Measurements from ENCODE around the gene RNF152.

RNF152 gene, protein sequence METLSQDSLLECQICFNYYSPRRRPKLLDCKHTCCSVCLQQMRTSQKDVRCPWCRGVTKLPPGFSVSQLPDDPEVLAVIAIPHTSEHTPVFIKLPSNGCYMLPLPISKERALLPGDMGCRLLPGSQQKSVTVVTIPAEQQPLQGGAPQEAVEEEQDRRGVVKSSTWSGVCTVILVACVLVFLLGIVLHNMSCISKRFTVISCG

DNA sequence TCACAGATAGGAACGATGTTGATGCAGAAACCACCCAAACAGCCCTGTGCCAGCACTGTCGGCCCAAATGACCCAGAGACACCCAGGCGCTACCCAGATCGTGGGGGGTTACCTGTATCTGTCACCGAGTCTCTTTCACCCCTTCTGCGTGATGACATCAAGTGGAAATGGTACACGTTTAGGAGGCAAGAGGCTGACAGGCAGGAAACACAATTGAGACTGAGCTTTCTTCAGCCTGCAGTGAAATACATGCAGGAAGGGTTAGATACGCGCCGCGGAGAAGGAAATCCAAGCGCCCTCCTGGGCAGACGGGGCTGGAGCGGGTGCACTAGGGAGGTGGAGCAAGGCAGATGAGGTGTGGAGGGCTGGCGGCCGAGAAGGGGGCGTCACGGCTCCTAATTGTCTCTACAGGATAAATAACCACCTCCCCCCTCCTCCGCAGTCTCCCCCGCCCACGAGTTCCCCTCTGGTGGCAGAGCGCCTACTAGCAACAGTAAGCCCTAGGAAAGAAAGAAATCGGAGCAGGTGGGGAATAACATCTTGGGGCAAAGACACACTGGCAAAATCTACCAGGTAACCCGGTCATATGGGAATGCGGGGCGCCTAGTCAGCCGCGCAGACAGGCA is at the start of gene RNF152:
Gene RNF152 (minus strand): TSS at position 325 of the 626 bp plus-strand sequence. CDS start 76,544 bp downstream, outside the sequence.
- FAIRE-seq = no peak
- no peak for TF ChIP-seq POLR2A (IDR thresholded peaks at IDR 0.05; ENCODE audit: low read depth, low read length)
- no peak for DNase-seq (ENCODE audit: insufficient read length, low spot score)

DNA sequence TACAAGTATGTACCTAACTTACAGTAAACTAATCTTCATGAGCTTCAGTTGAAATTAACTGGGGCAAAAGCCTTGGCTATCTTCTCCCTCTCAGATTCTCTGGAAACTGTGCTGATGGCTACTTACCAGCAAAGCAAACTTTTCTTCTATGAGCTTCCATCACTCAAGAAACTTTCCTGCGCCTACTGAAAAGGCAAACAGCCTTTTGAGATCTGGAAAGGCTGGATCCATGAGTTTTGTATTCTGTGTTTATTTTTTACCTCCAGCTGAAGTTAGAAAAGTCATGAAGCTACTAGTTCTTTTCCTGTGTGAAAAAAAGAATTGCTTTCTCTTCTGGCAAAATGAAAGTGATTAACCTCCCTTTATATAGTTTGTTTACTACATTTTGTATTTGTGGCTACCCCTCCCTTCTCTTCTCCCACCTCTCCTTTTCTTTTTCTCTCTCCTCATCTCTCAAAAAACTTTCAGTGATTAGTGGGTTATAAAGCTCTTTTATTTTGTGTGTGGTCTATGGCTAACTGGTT is 49.2 kb upstream of the RNF152 start:
- no peak for TF ChIP-seq POLR2A (IDR thresholded peaks at IDR 0.05; ENCODE audit: low read depth, low read length)
- DNase-seq (ENCODE audit: insufficient read length, low spot score) = no peak
- no peak for FAIRE-seq

DNA sequence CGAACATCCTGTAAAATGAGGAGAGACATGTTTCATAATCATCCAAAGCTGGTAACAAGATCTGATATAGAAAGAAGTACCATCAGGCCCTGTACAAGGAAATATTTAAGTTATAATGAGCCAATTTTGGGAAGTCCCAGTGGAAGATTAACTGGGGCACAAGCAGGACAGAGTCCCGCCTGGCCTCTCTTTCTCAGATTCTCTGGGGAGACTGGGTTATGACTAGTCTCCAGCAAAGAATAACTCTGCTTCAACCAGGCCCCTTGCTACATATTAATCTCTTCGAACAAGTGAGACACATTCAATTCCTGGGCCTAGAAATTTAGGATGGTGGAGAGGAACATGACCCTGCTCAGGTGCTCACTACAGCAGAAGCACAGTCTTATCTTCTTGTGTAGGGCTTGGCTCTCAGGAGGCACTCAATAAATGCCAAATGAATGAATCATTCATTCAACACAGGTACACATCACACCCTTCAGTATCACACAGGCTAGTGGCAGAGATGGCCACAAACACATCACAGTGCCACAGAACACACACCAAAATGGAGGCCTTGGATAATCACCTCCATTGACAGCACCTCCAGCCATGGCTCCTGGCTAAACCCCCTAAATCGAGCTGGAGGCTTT is 46.4 kb upstream of the RNF152 start:
- DNase-seq (ENCODE audit: insufficient read length, low spot score) (no peak), FAIRE-seq (no peak)
- TF ChIP-seq POLR2A (IDR thresholded peaks at IDR 0.05; ENCODE audit: low read depth, low read length) = no peak

DNA sequence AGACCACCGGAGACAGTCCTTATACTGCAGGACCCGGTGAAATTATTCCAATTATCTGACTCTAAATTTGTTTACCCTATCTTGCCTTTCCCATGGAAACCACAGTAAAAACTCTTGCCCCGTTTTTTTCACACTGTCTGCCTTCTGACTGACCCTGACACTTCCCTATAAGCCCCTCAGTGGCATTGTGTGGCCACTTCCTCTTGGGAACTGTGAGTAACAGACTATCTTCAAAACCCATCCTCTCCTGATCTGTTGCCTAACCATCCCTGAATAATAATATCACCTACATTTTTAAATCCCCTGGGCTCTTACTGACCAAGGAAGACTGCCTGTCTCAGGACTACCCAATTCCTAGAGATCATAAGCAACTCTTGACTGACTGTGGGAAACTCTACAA is 42.6 kb upstream of the RNF152 start:
- no peak for FAIRE-seq
- no peak for DNase-seq (ENCODE audit: insufficient read length, low spot score)
- no peak for TF ChIP-seq POLR2A (IDR thresholded peaks at IDR 0.05; ENCODE audit: low read depth, low read length)

DNA sequence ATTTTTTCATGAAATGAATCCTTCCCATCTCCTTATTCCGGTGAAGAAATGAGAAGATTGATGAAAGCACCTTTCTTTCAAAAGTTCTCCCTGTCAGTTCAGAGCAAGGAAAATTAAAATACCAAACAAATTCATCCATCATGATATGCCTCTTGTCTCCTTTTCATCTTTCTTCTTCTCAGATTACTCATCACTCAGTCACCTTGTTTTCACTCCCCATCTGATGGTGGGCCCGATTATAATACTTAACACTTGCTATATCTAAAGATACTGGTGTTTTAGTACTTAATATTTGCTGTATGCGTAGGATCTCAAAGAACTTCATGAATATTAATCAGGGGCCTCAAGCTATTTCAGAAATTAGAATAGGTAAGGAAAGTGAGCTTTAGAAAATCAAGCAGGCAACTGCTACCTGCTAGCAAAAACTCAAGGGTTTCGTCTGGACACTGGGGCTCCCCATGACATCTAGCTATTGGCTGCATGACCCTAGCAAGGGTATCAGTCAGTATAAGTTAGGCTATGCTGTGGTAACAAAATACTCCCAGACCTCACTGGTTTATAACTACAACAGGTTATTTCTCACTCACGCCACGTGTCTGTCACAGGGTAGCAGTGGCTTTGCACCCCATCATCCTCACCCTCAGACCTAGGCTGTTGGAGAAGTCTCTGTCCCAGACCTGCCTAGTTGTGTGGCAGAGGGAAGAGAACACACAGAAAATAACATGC is 39.0 kb upstream of the RNF152 start:
- DNase-seq (ENCODE audit: insufficient read length, low spot score) = no peak
- FAIRE-seq = no peak
- no peak for TF ChIP-seq POLR2A (IDR thresholded peaks at IDR 0.05; ENCODE audit: low read depth, low read length)

DNA sequence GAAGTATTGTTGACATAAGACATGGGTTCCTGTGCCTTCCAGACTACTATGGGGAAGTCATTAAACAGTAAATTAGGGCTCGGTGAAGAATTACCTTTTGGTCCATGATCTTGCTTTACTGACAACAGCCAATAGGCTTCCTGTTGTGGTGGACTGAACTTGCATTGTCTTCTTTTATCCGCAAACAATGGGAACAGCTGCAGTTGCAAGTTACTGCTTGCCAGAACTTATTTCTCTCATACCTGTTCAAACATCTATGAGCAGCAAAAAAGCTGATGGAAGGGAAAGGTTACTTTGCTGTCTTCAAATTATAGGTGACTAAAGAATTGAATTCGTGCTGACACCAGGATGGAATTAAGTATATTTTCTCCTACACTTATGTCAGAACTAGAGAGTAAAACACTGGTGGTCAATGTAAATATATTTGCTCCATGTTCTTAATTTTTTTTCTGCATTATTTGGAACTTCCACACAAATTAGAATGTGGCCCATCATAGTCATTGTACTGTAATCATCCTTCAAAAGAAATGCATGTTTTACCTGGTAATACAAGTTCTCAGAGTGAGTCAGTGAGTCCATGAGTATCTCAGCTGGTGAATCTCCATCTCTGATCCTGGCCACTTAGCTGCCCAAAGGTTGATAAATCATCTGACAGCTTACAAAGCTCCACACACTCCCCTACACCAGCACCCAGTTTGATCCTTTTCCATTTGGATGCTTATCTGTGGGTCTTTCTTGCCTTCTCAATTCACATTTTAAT is 37.3 kb upstream of the RNF152 start:
- DNase-seq (ENCODE audit: insufficient read length, low spot score) = no peak
- TF ChIP-seq POLR2A (IDR thresholded peaks at IDR 0.05; ENCODE audit: low read depth, low read length) = no peak
- FAIRE-seq = no peak

DNA sequence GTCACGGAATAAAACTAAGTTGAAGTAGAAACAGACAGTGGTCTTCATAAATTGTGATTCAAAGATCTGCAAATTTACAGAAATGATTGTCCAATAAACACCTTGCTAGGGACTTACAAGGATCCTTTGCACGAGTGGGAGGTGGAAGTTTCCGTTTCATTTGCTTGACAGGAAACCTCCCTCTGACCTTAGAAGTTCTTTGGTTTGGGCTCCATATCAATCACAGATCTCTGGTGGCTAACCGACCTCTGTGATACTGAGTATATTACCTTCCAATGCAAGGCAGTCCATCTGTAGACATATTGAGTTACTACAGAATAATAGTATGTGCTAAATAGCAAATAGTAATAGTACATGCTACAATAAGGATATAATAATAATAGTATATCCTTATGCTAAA is 33.7 kb upstream of the RNF152 start:
- no peak for TF ChIP-seq POLR2A (IDR thresholded peaks at IDR 0.05; ENCODE audit: low read depth, low read length)
- FAIRE-seq (no peak), DNase-seq (ENCODE audit: insufficient read length, low spot score) (no peak)

DNA sequence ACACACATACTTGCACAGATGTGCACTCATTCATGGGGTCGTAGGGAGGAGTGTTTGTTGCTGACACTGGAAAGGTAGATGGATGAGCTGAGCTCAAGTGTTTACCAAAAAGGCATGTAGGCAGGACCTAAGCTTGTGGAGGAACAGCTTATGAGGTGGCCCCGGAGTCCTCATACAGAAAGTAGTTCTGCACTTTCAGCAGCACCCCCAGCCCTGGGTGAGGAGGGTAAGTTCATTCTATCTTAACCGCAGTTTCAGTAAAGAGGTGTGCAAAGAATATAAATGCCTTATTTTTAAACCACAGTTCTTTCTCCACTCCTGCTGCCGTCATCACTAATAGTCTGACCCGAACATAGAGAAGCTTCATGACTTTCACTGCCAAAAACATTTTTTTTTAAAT is 31.7 kb upstream of the RNF152 start:
- DNase-seq (ENCODE audit: insufficient read length, low spot score) = no peak
- FAIRE-seq = no peak
- TF ChIP-seq POLR2A (IDR thresholded peaks at IDR 0.05; ENCODE audit: low read depth, low read length) = no peak

DNA sequence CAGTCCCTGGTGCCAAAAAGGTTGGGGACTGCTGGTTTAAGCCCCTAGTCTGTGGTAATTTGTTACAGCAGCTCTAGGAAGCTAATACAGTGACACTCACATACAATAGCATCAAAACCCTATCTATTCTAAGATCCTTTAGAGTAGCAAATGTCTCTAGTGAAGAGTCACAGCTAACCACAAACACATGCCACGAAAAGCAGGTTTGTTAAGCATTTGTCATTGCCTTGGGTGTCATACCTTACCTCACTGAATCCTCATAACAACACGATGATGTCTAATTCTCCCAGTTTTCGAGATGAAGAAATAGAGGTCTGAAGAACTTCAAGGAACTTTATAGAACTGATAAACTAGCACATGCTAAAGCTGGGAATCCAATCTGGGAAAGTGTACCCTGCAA is 29.6 kb upstream of the RNF152 start:
- no peak for FAIRE-seq
- no peak for DNase-seq (ENCODE audit: insufficient read length, low spot score)
- TF ChIP-seq POLR2A (IDR thresholded peaks at IDR 0.05; ENCODE audit: low read depth, low read length) = no peak

DNA sequence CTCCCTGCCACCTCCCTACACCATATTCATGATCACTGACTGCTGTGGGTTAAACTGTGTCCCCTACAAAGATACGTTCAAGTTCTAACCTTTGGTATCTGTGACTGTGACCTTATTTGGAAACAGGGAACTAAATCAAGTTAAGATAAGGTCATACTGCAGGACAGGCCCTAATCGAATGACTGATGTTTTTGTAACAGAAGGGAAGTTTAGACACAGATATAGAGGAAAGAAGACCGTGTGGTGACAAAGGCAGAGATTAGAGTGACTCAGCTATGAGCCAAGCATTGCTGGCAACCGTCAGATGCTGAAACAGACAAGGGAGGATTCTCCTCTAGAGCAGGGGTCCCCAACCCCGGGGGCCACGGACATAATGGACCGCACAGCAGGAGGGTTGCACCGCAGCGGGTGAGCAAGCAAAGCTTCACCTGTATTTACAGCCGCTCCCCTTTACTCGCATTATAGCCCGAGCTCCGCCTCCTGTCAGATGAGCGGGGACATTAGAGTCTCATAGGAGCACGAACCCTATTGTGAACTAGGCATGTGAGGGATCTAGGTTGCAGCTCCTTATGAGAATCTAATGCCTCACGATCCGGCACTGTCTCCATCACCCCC is 28.9 kb upstream of the RNF152 start:
- FAIRE-seq = no peak
- no peak for TF ChIP-seq POLR2A (IDR thresholded peaks at IDR 0.05; ENCODE audit: low read depth, low read length)

DNA sequence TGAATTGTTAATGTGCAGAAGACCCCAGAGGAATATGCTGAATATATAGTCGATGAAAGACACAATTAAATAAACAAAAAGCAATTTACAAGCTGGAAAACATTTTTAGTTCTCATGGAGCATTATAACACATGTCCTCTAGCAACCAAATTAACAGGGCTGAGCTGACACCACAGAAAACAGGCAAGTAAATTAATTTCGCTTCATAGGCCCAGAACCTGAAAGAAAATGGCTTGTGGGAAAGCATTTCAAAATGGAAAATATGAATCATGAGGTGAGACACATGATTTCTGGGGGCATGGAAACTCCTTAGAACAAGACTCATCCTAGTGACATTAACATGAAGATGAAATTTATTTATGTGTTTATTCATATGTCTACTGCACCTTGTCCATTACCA is 25.0 kb upstream of the RNF152 start:
- no peak for DNase-seq (ENCODE audit: insufficient read length, low spot score)
- FAIRE-seq = no peak
- no peak for TF ChIP-seq POLR2A (IDR thresholded peaks at IDR 0.05; ENCODE audit: low read depth, low read length)

More for the DNA sequence above, 28.9 kb upstream of the RNF152 start:
- no peak for DNase-seq (ENCODE audit: insufficient read length, low spot score)

DNA sequence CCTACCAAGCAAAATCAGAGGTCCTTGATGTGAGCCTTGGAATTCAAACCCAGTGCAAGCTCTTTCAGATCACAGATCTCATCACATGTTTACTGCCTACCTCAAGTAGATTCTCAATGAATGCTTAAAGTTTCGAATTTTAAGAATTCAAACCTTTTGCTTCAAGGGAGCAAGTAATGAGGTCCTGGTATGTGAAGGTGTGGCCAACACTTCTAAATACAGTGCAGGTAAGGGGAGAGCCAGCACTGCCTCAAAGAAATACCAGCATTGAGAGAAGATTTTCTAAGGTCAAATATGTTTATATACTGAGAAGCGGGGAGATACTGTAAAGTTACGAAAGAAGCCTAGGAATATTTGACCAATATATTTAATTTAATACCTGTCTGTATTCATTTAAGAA is 19.7 kb upstream of the RNF152 start:
- no peak for FAIRE-seq
- no peak for TF ChIP-seq POLR2A (IDR thresholded peaks at IDR 0.05; ENCODE audit: low read depth, low read length)
- DNase-seq (ENCODE audit: insufficient read length, low spot score) = no peak

DNA sequence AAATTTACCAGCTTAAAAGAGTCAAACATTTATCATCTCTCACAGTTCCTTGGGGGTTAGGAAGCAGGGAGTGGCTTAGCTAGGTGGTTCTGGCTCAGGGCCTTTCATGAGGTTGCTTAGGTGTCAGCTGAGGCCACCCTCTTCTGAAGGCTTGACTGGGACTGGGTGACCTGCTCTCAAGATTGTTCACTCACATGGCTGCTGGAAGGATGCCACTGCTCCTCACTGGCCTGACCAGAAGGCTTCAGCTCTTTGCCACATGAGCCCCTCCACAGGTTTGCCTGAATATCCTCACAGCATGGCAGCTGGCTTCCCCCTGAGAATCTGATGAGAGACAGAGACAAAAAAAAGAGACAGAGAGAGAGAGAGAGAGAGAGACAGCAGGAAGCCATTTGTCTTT is 17.3 kb upstream of the RNF152 start:
- FAIRE-seq (no peak), DNase-seq (ENCODE audit: insufficient read length, low spot score) (no peak)
- no peak for TF ChIP-seq POLR2A (IDR thresholded peaks at IDR 0.05; ENCODE audit: low read depth, low read length)

All from H54 (cell line).